ENCODE measurements around the gene NSRP1. TPM values are rescaled to one million over a fixed set of nuclear protein-coding genes. Genes with fewer than 3 reads are reported as not detected.
"Not testable (repeated sequence)": the region's sequence is repeated elsewhere in the genome, so short reads cannot be mapped to it uniquely, and the experiment has no call there.

The NSRP1 gene
- total and polyA plus RNA-seq, 7 donors, result 13.6 to 32.7 (median 19.4) TPM

GRCh38 chr17:30130121-30130520 lies 13.5 kb downstream of the NSRP1 start:
- 85 to 87% (median 85%) methylated on average over 1 of the region's 1 CpG for WGBS, 3 donors
- TF ChIP-seq, protein P1, sequence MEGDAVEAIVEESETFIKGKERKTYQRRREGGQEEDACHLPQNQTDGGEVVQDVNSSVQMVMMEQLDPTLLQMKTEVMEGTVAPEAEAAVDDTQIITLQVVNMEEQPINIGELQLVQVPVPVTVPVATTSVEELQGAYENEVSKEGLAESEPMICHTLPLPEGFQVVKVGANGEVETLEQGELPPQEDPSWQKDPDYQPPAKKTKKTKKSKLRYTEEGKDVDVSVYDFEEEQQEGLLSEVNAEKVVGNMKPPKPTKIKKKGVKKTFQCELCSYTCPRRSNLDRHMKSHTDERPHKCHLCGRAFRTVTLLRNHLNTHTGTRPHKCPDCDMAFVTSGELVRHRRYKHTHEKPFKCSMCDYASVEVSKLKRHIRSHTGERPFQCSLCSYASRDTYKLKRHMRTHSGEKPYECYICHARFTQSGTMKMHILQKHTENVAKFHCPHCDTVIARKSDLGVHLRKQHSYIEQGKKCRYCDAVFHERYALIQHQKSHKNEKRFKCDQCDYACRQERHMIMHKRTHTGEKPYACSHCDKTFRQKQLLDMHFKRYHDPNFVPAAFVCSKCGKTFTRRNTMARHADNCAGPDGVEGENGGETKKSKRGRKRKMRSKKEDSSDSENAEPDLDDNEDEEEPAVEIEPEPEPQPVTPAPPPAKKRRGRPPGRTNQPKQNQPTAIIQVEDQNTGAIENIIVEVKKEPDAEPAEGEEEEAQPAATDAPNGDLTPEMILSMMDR (IDR thresholded peaks at IDR 0.05), result no peak
- H3K9me3 ChIP-seq, result no peaks in the 10 kb centered on the region
- H3K4me1 ChIP-seq, result peaks cover 5% of the 10 kb centered on the region
- no peak overlapping the region for H3K4me3 ChIP-seq
- no peaks in the 10 kb centered on the region for H3K27me3 ChIP-seq (ENCODE audit: insufficient read depth in 3 of 3, low read length in 2 of 3)
- ATAC-seq, result no peak
- H3K27ac ChIP-seq, result no peak overlapping the region
- intact Hi-C loops (cut with DNase I), result no loop called here
- DNase-seq, result no peak
- H3K36me3 ChIP-seq (ENCODE audit: insufficient read depth in 1 of 2, low read depth in 1 of 2), result peaks cover 4 to 32% of the 10 kb centered on the region in 2 donors

DNA sequence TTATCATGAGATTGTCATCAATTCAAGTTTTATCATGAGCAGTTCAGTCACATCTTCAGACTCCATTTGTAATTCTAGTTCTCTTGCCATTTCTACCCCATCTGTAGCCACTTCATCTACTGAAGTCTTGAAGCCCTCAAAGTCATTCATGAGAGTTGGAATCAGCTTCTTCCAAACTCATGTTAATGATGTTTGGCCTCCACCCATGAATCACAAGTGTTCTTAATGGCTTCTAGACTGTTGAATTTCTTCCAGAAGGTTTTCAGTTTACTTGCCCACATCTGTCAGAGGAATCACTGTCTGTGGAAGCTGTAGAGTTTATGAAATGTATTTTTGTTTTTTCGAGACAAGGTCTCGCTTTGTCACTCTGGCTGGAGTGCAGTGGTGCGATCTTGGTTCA lies 16.0 kb downstream of the NSRP1 start:
- no peak overlapping the region for H3K4me3 ChIP-seq
- no peaks in the 10 kb centered on the region for H3K27me3 ChIP-seq (ENCODE audit: insufficient read depth in 3 of 3, low read length in 2 of 3)
- 85 to 94% (median 91%) methylated on average over 3 of the region's 3 CpGs for WGBS, 3 donors
- intact Hi-C loops (cut with DNase I), result no loop called here
- H3K9me3 ChIP-seq, result no peaks in the 10 kb centered on the region
- DNase-seq (no peak), ATAC-seq (no peak)
- H3K27ac ChIP-seq, result no peak overlapping the region
- no peaks in the 10 kb centered on the region for H3K4me1 ChIP-seq
- TF ChIP-seq, protein P1 (IDR thresholded peaks at IDR 0.05), result no peak
- peaks cover 4 to 40% of the 10 kb centered on the region in 2 donors for H3K36me3 ChIP-seq (ENCODE audit: insufficient read depth in 1 of 2, low read depth in 1 of 2)

DNA sequence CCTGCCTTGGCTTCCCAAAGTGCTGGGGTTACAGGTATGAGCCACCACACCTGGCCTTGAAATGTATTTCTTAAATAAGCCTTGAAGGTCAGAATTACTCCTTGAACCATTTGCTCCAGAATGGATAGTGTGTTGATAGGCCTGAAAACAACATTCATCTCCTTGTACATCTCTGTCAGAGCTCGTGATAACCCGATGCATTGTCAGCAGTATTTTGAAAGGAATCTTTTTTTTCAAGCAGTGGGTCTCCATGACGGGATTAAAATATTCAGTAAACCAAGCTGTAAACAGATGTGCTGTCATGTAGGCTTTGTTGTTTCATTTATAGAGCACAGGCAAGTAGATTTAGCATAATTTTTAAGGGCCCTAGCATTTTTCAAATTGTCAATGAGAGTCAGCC lies 16.6 kb downstream of the NSRP1 start:
- DNase-seq (no peak), ATAC-seq (no peak)
- no peak overlapping the region for H3K4me3 ChIP-seq
- no peaks in the 10 kb centered on the region for H3K9me3 ChIP-seq
- intact Hi-C loops (cut with DNase I), result no loop called here
- H3K27ac ChIP-seq, result no peak overlapping the region
- no peaks in the 10 kb centered on the region for H3K27me3 ChIP-seq (ENCODE audit: insufficient read depth in 3 of 3, low read length in 2 of 3)
- peaks cover 4 to 34% of the 10 kb centered on the region in 2 donors for H3K36me3 ChIP-seq (ENCODE audit: insufficient read depth in 1 of 2, low read depth in 1 of 2)
- WGBS, 3 donors, result 97 to 100% (median 100%) methylated on average over 3 of the region's 3 CpGs
- H3K4me1 ChIP-seq, result peaks cover 4% of the 10 kb centered on the region
- TF ChIP-seq, protein P1 (IDR thresholded peaks at IDR 0.05), result no peak

GRCh38 chr17:30134551-30134950 lies 17.9 kb downstream of the NSRP1 start:
- intact Hi-C loops (cut with DNase I), result no loop called here
- no peak overlapping the region for H3K4me3 ChIP-seq
- H3K36me3 ChIP-seq (ENCODE audit: insufficient read depth in 1 of 2, low read depth in 1 of 2), result peaks cover 4 to 23% of the 10 kb centered on the region in 2 donors
- ATAC-seq (no peak), DNase-seq (no peak)
- no peak overlapping the region for H3K27ac ChIP-seq
- TF ChIP-seq, protein P1 (IDR thresholded peaks at IDR 0.05), result no peak
- H3K27me3 ChIP-seq (ENCODE audit: insufficient read depth in 3 of 3, low read length in 2 of 3), result no peaks in the 10 kb centered on the region
- no peaks in the 10 kb centered on the region for H3K9me3 ChIP-seq
- peaks cover 4% of the 10 kb centered on the region for H3K4me1 ChIP-seq

GRCh38 chr17:30137158-30137557 lies 20.5 kb downstream of the NSRP1 start:
- H3K36me3 ChIP-seq (ENCODE audit: insufficient read depth in 1 of 2, low read depth in 1 of 2), result peaks cover 4 to 15% of the 10 kb centered on the region in 2 donors
- ATAC-seq, result no peak
- no peak for DNase-seq
- intact Hi-C loops (cut with DNase I), result no loop called here
- TF ChIP-seq, protein P1 (IDR thresholded peaks at IDR 0.05), result no peak
- 88 to 92% (median 91%) methylated on average over 3 of the region's 3 CpGs for WGBS, 3 donors
- no peaks in the 10 kb centered on the region for H3K27me3 ChIP-seq (ENCODE audit: insufficient read depth in 3 of 3, low read length in 2 of 3)
- H3K4me1 ChIP-seq, result peaks cover 4% of the 10 kb centered on the region
- no peaks in the 10 kb centered on the region for H3K9me3 ChIP-seq
- H3K4me3 ChIP-seq, result no peak overlapping the region
- H3K27ac ChIP-seq, result no peak overlapping the region

DNA sequence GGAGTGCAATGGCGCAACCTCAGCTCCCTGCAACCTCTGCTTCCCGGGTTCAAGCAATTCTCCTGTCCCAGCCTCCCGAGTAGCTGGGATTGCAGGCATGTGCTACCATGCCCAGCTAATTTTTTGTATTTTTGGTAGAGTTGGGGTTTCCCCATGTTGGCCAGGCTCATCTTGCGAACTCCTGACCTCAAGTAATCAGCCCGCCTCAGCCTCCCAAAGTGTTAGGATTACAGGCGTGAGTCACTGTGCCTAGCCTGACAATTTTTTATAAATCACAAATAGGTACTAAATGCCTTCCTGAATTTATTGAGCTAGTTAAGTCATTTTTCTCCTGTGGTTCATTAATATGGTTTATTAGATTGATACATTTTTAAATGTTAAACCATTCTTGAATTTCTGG lies 31.2 kb downstream of the NSRP1 start:
- H3K9me3 ChIP-seq; DNase-seq; H3K4me1 ChIP-seq; H3K27me3 ChIP-seq (ENCODE audit: insufficient read depth in 3 of 3, low read length in 2 of 3); H3K36me3 ChIP-seq (ENCODE audit: insufficient read depth in 1 of 2, low read depth in 1 of 2); H3K4me3 ChIP-seq; intact Hi-C loops (cut with DNase I); H3K27ac ChIP-seq; ATAC-seq: not testable (repeated sequence)
- WGBS, 3 donors, result 97 to 98% (median 98%) methylated on average over 6 of the region's 6 CpGs
